HG02943 (cell line): ENCODE measurements around the gene KRT14.

ENCODE experiments used
- ATAC-seq: cut with Tn5 transposase; IDR thresholded peaks from one replicate; pipeline ENCODE4 v1.9.1; 2021; ENCODE audit warnings: mild to moderate bottlenecking, low read depth, moderate library complexity; ENCODE audit not compliant: unreplicated experiment

KRT14 gene

GRCh38 chr17:41533613-41534012, 53.1 kb downstream of the KRT14 start:
- ATAC-seq, result no peak

- no peak for ATAC-seq
Observed at GRCh38 chr17:41532947-41533570, 53.6 kb downstream of the KRT14 start.
